Measurements from ENCODE around the gene ATOH8.

ATOH8 gene

GRCh38 chr2:85831735-85832134 lies 77.9 kb downstream of the ATOH8 start:
- H3K36me3 ChIP-seq (ENCODE audit: control insufficient read depth in 1 of 2, insufficient read depth in 2 of 2, low read length in 2 of 2) = no peaks in the 10 kb centered on the region
- no peaks in the 10 kb centered on the region for H3K9me3 ChIP-seq (ENCODE audit: control insufficient read depth in 1 of 2, low read length in 2 of 2)
- no peaks in the 10 kb centered on the region for H3K4me1 ChIP-seq (ENCODE audit: control insufficient read depth in 1 of 2, insufficient read depth in 2 of 2, low read length in 2 of 2)
- H3K4me3 ChIP-seq (ENCODE audit: low read depth in 1 of 2, low read length in 2 of 2) = no peak overlapping the region
- no peaks in the 10 kb centered on the region for H3K27me3 ChIP-seq (ENCODE audit: low read depth, low read length)
- H3K27ac ChIP-seq (ENCODE audit: low read length) = no peak overlapping the region

GRCh38 chr2:85834466-85834865 lies 80.7 kb downstream of the ATOH8 start:
- Histone ChIP-seq H3K27me3 (ENCODE audit: low read depth, low read length) (no peaks in the 10 kb centered on the region), H3K36me3 (ENCODE audit: control insufficient read depth in 1 of 2, insufficient read depth in 2 of 2, low read length in 2 of 2) (peaks cover 0 to 3% of the 10 kb centered on the region in 2 donors), H3K4me1 (ENCODE audit: control insufficient read depth in 1 of 2, insufficient read depth in 2 of 2, low read length in 2 of 2) (no peaks in the 10 kb centered on the region), H3K9me3 (ENCODE audit: control insufficient read depth in 1 of 2, low read length in 2 of 2) (no peaks in the 10 kb centered on the region), H3K4me3 (ENCODE audit: low read depth in 1 of 2, low read length in 2 of 2) (no peak overlapping the region), H3K27ac (ENCODE audit: low read length) (no peak overlapping the region)

Measured in muscle layer of duodenum (tissue), 2 donors.